Nephron (organoid): ENCODE measurements around the gene ZNF3.

ENCODE experiments used
- H3K27ac Mint-ChIP-seq, 3 experiments: 2 replicates each; pipeline ENCODE4 v1.8.0; 2020; ENCODE audit warnings: mixed read lengths in 3 of 3, mild to moderate bottlenecking in 2 of 3, moderate library complexity in 1 of 3
- H3K27me3 Mint-ChIP-seq: 2 replicates; pipeline ENCODE4 v1.8.0; 2021; ENCODE audit warnings: low read depth, mild to moderate bottlenecking, moderate library complexity, mixed read lengths
- H3K36me3 Mint-ChIP-seq: 2 replicates; pipeline ENCODE4 v1.8.0; 2020; ENCODE audit warnings: low read depth, mixed read lengths
- H3K4me1 Mint-ChIP-seq: 2 replicates; pipeline ENCODE4 v1.8.0; 2020; ENCODE audit warnings: mixed read lengths
- H3K4me3 Mint-ChIP-seq, 3 experiments: 2 replicates each; pipeline ENCODE4 v1.8.0; 2020; ENCODE audit warnings: mild to moderate bottlenecking in 3 of 3, mixed read lengths in 3 of 3, moderate library complexity in 2 of 3
- H3K9me3 Mint-ChIP-seq: 2 replicates; pipeline ENCODE4 v1.8.0; 2020; ENCODE audit warnings: mixed read lengths
- TF ChIP-seq, protein P1 (sequence below), 3 experiments: fragments of 200-600 bp; sonication (generic); IDR thresholded peaks; one replicate each; pipeline ENCODE4 v1.5.0; 2021; ENCODE audit warnings: antibody characterized with exemption in 3 of 3; ENCODE audit not compliant: unreplicated experiment in 3 of 3

Gene ZNF3

DNA sequence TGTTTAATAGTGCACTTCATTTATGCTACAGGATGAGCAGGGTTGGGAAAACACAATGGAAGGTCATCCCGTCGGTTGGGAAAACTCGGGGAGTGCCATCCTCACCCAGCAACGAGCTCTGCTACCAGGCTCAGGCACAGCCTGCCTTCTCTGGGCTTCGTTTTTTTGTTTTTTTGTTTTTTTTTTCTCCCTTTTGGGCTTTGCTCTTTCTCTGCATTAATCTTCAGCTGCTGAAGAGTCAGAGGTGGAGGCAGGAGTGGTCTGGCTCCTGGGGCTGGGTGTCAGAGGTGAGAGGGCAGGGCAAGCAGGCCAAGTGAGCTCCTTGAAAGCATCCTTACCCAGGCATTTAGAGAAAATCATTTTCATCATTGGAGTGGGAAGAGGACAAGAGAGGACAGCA is 11.5 kb downstream of the ZNF3 start:
- H3K36me3 Mint-ChIP-seq, result peaks cover 96% of the 10 kb centered on the region
- H3K27ac Mint-ChIP-seq, result no peak overlapping the region
- peaks cover 53% of the 10 kb centered on the region for H3K9me3 Mint-ChIP-seq
- no peak overlapping the region for H3K4me3 Mint-ChIP-seq
- TF ChIP-seq, protein P1, sequence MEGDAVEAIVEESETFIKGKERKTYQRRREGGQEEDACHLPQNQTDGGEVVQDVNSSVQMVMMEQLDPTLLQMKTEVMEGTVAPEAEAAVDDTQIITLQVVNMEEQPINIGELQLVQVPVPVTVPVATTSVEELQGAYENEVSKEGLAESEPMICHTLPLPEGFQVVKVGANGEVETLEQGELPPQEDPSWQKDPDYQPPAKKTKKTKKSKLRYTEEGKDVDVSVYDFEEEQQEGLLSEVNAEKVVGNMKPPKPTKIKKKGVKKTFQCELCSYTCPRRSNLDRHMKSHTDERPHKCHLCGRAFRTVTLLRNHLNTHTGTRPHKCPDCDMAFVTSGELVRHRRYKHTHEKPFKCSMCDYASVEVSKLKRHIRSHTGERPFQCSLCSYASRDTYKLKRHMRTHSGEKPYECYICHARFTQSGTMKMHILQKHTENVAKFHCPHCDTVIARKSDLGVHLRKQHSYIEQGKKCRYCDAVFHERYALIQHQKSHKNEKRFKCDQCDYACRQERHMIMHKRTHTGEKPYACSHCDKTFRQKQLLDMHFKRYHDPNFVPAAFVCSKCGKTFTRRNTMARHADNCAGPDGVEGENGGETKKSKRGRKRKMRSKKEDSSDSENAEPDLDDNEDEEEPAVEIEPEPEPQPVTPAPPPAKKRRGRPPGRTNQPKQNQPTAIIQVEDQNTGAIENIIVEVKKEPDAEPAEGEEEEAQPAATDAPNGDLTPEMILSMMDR (IDR thresholded peaks at IDR 0.05; ENCODE audit: unreplicated experiment in 3 of 3), result no peak
- peaks cover 3% of the 10 kb centered on the region for H3K27me3 Mint-ChIP-seq
- no peaks in the 10 kb centered on the region for H3K4me1 Mint-ChIP-seq

DNA sequence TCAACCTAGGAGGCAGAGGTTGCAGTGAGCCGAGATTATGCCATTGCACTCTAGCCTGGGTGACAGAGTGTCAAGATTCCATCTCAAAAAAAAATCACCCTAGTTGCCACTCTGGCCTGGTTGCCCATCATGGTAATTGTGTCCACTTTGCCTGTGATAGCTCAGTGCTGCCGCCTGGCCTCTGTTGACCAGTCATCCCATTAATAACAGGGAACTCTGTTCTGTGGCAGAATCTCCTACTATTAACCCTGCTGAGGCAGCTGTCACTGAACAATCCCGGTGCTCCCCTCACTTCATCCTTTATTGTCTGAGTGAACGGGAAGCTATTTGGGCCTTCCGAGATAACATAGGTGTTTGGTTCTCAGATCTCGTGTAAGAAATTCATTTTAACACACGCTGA is 14.6 kb downstream of the ZNF3 start:
- Mint-ChIP-seq H3K36me3 (peaks cover 91% of the 10 kb centered on the region), H3K27me3 (no peaks in the 10 kb centered on the region), H3K9me3 (peaks cover 32% of the 10 kb centered on the region), H3K4me3 (no peak overlapping the region), H3K4me1 (peaks cover 1% of the 10 kb centered on the region), H3K27ac (peak overlapping the region in 1 of 3 experiments; percentile 41)
- TF ChIP-seq, protein P1 (IDR thresholded peaks at IDR 0.05; ENCODE audit: unreplicated experiment in 3 of 3), result no peak

DNA sequence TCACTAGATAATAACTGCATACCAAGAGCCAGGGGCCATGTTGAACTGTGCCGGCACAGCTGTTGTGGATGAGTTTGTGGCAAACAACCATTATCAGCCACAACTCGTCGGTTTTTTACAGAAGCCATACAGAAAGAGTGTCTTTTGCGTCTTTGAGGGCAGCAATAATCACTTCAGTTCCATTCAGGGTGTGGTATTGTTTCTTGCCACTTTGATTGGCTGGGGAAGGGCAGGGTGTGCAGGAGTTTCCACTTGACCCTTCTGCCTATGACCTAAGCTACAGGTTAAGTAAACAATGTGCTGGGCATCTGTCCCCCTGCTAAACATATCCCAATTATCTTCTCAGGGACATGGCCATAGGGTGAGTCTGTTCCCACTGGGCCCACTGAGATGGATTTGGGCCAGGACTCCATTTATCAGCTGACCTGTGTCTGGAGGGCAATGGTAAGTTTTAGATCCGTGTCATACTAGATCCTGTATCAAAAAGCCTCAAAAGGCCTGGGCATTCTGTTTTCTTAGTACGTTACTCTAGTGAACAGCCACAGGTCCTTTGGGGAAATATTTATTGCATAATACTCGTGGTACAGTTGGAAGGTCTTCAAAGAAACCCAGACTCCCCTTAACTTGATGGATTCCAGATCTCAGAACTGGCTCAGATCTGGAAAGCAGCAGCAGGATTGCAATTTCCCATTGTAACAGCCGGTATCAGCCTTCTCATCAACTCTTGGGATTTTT is 15.9 kb downstream of the ZNF3 start:
- no peak overlapping the region for H3K4me3 Mint-ChIP-seq
- H3K27me3 Mint-ChIP-seq, result no peaks in the 10 kb centered on the region
- TF ChIP-seq, protein P1 (IDR thresholded peaks at IDR 0.05; ENCODE audit: unreplicated experiment in 3 of 3), result no peak
- H3K9me3 Mint-ChIP-seq, result peaks cover 19% of the 10 kb centered on the region
- peaks cover 9% of the 10 kb centered on the region for H3K4me1 Mint-ChIP-seq
- H3K36me3 Mint-ChIP-seq, result peaks cover 91% of the 10 kb centered on the region
- H3K27ac Mint-ChIP-seq, result peak overlapping the region; percentile 33 to 76 (median 48)

DNA sequence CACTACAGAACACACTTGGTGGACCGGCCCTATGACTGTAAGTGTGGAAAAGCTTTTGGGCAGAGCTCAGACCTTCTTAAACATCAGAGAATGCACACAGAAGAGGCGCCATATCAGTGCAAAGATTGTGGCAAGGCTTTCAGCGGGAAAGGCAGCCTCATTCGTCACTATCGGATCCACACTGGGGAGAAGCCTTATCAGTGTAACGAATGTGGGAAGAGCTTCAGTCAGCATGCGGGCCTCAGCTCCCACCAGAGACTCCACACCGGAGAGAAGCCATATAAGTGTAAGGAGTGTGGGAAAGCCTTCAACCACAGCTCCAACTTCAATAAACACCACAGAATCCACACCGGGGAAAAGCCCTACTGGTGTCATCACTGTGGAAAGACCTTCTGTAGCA is 17.4 kb downstream of the ZNF3 start:
- no peak overlapping the region for H3K27ac Mint-ChIP-seq
- H3K9me3 Mint-ChIP-seq, result peaks cover 8% of the 10 kb centered on the region
- no peak overlapping the region for H3K4me3 Mint-ChIP-seq
- peaks cover 9% of the 10 kb centered on the region for H3K4me1 Mint-ChIP-seq
- peaks cover 85% of the 10 kb centered on the region for H3K36me3 Mint-ChIP-seq
- TF ChIP-seq, protein P1 (IDR thresholded peaks at IDR 0.05; ENCODE audit: unreplicated experiment in 3 of 3), result no peak
- no peaks in the 10 kb centered on the region for H3K27me3 Mint-ChIP-seq

DNA sequence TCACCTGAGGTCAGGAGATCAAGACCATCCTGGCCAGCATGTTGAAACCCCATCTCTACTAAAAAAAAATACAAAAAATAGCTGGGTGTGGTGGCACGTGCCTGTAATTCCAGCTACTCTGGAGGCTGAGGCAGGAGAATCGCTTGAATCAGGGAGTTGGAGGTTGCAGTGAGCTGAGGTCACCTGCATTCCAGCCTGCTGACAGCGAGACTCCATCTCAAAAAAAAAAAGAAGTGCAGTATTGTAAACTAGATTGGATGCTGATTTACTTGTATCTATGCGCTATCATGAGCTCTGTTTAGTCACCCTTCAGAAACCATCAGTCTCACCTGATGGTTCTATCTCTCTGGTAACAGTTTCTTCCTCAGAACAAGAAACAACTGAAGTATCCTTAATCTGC is 18.1 kb downstream of the ZNF3 start:
- no peaks in the 10 kb centered on the region for H3K27me3 Mint-ChIP-seq
- TF ChIP-seq, protein P1 (IDR thresholded peaks at IDR 0.05; ENCODE audit: unreplicated experiment in 3 of 3), result no peak
- H3K9me3 Mint-ChIP-seq, result peaks cover 8% of the 10 kb centered on the region
- peaks cover 84% of the 10 kb centered on the region for H3K36me3 Mint-ChIP-seq
- no peak overlapping the region for H3K4me3 Mint-ChIP-seq
- no peak overlapping the region for H3K27ac Mint-ChIP-seq
- peaks cover 9% of the 10 kb centered on the region for H3K4me1 Mint-ChIP-seq
